Uterus (tissue), 4 donors: ENCODE results near the gene MSL1. TPM values are rescaled to one million over a fixed set of nuclear protein-coding genes. Genes with fewer than 3 reads are reported as not detected.

ENCODE experiments used
- DNase-seq, 2 donors: peaks; one replicate each; pipeline ENCODE4 v3.0.0-alpha.2; 2019 to 2020
- H3K27ac ChIP-seq, 2 donors: fragments of 200-600 bp; sonication (generic); 1 replicate in 1 of 2; 2 replicates in 1 of 2; pipeline ENCODE4 v1.5.1; 2016 to 2018
- H3K27me3 ChIP-seq, 2 donors: fragments of 200-600 bp; sonication (generic); one replicate each; pipeline ENCODE4 v1.5.1; 2018 to 2019; ENCODE audit warnings: control low read depth in 1 of 2
- H3K36me3 ChIP-seq, 2 donors: fragments of 200-600 bp; sonication (generic); one replicate each; pipeline ENCODE4 v1.5.1; 2019; ENCODE audit warnings: control low read depth in 1 of 2
- H3K4me1 ChIP-seq, 2 donors: fragments of 200-600 bp; sonication (generic); one replicate each; pipeline ENCODE4 v1.5.1; 2018 to 2019; ENCODE audit warnings: control low read depth in 1 of 2
- H3K4me3 ChIP-seq, 2 donors: fragments of 200-600 bp; sonication (generic); 1 replicate in 1 of 2; 2 replicates in 1 of 2; pipeline ENCODE4 v1.5.1; 2018 to 2019; ENCODE audit warnings: mild to moderate bottlenecking in 1 of 2
- H3K9me3 ChIP-seq, 2 donors: fragments of 200-600 bp; sonication (generic); one replicate each; pipeline ENCODE4 v1.5.1; 2019; ENCODE audit warnings: control low read depth in 1 of 2
- CTCF ChIP-seq, 4 experiments: fragments of 200-600 bp in 2 of 4; fragments of 450-650 bp in 2 of 4; sonication (generic) in 2 of 4; IDR thresholded peaks; one replicate each; pipeline ENCODE4 v1.5.1; 2016 to 2019; ENCODE audit warnings: antibody characterized with exemption in 4 of 4, mild to moderate bottlenecking in 2 of 4, moderate library complexity in 1 of 4
- POLR2A ChIP-seq, 2 donors: fragments of 450-650 bp; IDR thresholded peaks; one replicate each; pipeline ENCODE4 v1.6.1; 2016; ENCODE audit warnings: antibody characterized with exemption in 2 of 2, mild to moderate bottlenecking in 1 of 2, moderate library complexity in 1 of 2
- intact Hi-C: fragments of 100-400 bp; cut with DNase I; formaldehyde crosslinking; loops from one replicate; pipeline ENCODE4 v1.15.1; 2023; ENCODE audit warnings: low total_unique reads
- total RNA-seq, 4 donors: library from RNA; depleted of rRNA in 3 of 4; stranded (reverse); fragments of >200 nt in 3 of 4; gene quantifications; one replicate each; pipeline versions ENCODE4 v1.1.0 to v1.2.4, GENCODE V29; 2014 to 2023
- donor health status: DM: yes; HTN: yes; CAD: no.

Gene MSL1
- total RNA-seq, 4 donors from 2014 or later = 51.0 to 151 (median 77.6) TPM

- TF ChIP-seq POLR2A (IDR thresholded peaks at IDR 0.05) (no peak), CTCF (IDR thresholded peaks at IDR 0.05) (no peak)
- intact Hi-C loops = no loop called here
- peaks cover 14 to 24% of the 10 kb centered on the region in 2 donors for H3K4me1 ChIP-seq
Measured at GRCh38 chr17:40089077-40089895, 32.5 kb upstream of the MSL1 start.

GRCh38 chr17:40090237-40091119, 31.3 kb upstream of the MSL1 start:
- H3K27ac ChIP-seq = peak overlapping the region; percentile 90 to 99
- peaks cover 16 to 27% of the 10 kb centered on the region in 2 donors for H3K4me1 ChIP-seq
- H3K4me3 ChIP-seq = no peak overlapping the region
- H3K9me3 ChIP-seq = no peaks in the 10 kb centered on the region
- H3K27me3 ChIP-seq = no peaks in the 10 kb centered on the region
- intact Hi-C loops = no loop called here
- peak; percentile 69 to 72 for DNase-seq
- no peaks in the 10 kb centered on the region for H3K36me3 ChIP-seq
- no peak for TF ChIP-seq POLR2A (IDR thresholded peaks at IDR 0.05)
- no peak for TF ChIP-seq CTCF (IDR thresholded peaks at IDR 0.05)

More at GRCh38 chr17:40089077-40089895, 32.5 kb upstream of the MSL1 start:
- H3K27me3 ChIP-seq = no peaks in the 10 kb centered on the region
- H3K4me3 ChIP-seq = no peak overlapping the region
- no peaks in the 10 kb centered on the region for H3K36me3 ChIP-seq
- peak overlapping the region; percentile 90 to 99 for H3K27ac ChIP-seq
- no peaks in the 10 kb centered on the region for H3K9me3 ChIP-seq
- peak in 1 of 2 donors; percentile 31 for DNase-seq

- TF ChIP-seq CTCF (IDR thresholded peaks at IDR 0.05) (no peak), POLR2A (IDR thresholded peaks at IDR 0.05) (no peak)
- Histone ChIP-seq H3K9me3 (no peaks in the 10 kb centered on the region), H3K4me1 (peaks cover 29 to 41% of the 10 kb centered on the region in 2 donors), H3K4me3 (no peak overlapping the region), H3K36me3 (no peaks in the 10 kb centered on the region), H3K27ac (peak overlapping the region; percentile 90 to 99), H3K27me3 (no peaks in the 10 kb centered on the region)
- DNase-seq = peak; percentile 57 to 58
- intact Hi-C loops = no loop called here
Measured at GRCh38 chr17:40091691-40092397, 29.9 kb upstream of the MSL1 start.

- TF ChIP-seq CTCF (IDR thresholded peaks at IDR 0.05) = no peak
- TF ChIP-seq POLR2A (IDR thresholded peaks at IDR 0.05) = no peak
- Histone ChIP-seq H3K4me1 (peaks cover 33 to 48% of the 10 kb centered on the region in 2 donors), H3K27me3 (no peaks in the 10 kb centered on the region), H3K9me3 (no peaks in the 10 kb centered on the region), H3K27ac (peak overlapping the region; percentile 90 to 99), H3K4me3 (no peak overlapping the region), H3K36me3 (no peaks in the 10 kb centered on the region)
- intact Hi-C loops = no loop called here
- DNase-seq = peak; percentile 51 to 61
Measured at GRCh38 chr17:40092581-40092980, 29.2 kb upstream of the MSL1 start.
